Neural progenitor cell (in vitro differentiated cells): ENCODE results near the gene RBM17. TPM values are rescaled to one million over a fixed set of nuclear protein-coding genes. Genes with fewer than 3 reads are reported as not detected.

ENCODE experiments used
- DNase-seq: peaks from one replicate; pipeline ENCODE4 v3.0.0-alpha.2; 2016; ENCODE audit warnings: low spot score
- H2AFZ ChIP-seq: fragments of 200-600 bp; sonication (generic); replicated peaks from 2 replicates; pipeline ENCODE4 v1.6.1; 2016; ENCODE audit warnings: antibody characterized with exemption
- H3F3A ChIP-seq: fragments of 200-600 bp; sonication (generic); 2 replicates; pipeline ENCODE4 v1.6.1; 2016; ENCODE audit warnings: antibody characterized with exemption, low read depth
- H3K27ac ChIP-seq: fragments of 200-600 bp; sonication (generic); 2 replicates; pipeline ENCODE4 v1.5.1; 2016; ENCODE audit warnings: mild to moderate bottlenecking
- H3K27me3 ChIP-seq: fragments of 200-600 bp; sonication (generic); 2 replicates; pipeline ENCODE4 v1.6.1; 2016; ENCODE audit warnings: mild to moderate bottlenecking, moderate library complexity
- H3K36me3 ChIP-seq: fragments of 200-600 bp; sonication (generic); 2 replicates; pipeline ENCODE4 v1.5.1; 2016
- H3K4me1 ChIP-seq: fragments of 200-600 bp; sonication (generic); 2 replicates; pipeline ENCODE4 v1.6.1; 2016; ENCODE audit warnings: mixed run types
- H3K4me2 ChIP-seq: fragments of 200-600 bp; sonication (generic); 2 replicates; pipeline ENCODE4 v1.6.1; 2016
- H3K4me3 ChIP-seq: fragments of 200-600 bp; sonication (generic); 2 replicates; pipeline ENCODE4 v1.5.1; 2016
- H3K79me2 ChIP-seq: fragments of 200-600 bp; sonication (generic); 2 replicates; pipeline ENCODE4 v1.6.1; 2016; ENCODE audit warnings: low read depth
- H3K9ac ChIP-seq: fragments of 200-600 bp; sonication (generic); 2 replicates; pipeline ENCODE4 v1.6.1; 2016
- H3K9me3 ChIP-seq: fragments of 200-600 bp; sonication (generic); 2 replicates; pipeline ENCODE4 v1.5.1; 2016; ENCODE audit warnings: low read depth
- H4K20me1 ChIP-seq: fragments of 200-600 bp; sonication (generic); 2 replicates; pipeline ENCODE4 v1.6.1; 2016; ENCODE audit warnings: low read depth
- H3K27ac Mint-ChIP-seq: 3 replicates; pipeline ENCODE4 v1.8.0; 2021; ENCODE audit warnings: mixed read lengths
- H3K27me3 Mint-ChIP-seq: 2 replicates; pipeline ENCODE4 v1.8.0; 2022; ENCODE audit warnings: low read depth, mild to moderate bottlenecking, inconsistent platforms, moderate library complexity, mixed read lengths; ENCODE audit not compliant: insufficient read depth
- H3K36me3 Mint-ChIP-seq: 3 replicates; pipeline ENCODE4 v1.8.0; 2021; ENCODE audit warnings: mixed read lengths
- H3K4me1 Mint-ChIP-seq: 3 replicates; pipeline ENCODE4 v1.8.0; 2021; ENCODE audit warnings: mixed read lengths
- H3K4me3 Mint-ChIP-seq: 3 replicates; pipeline ENCODE4 v1.8.0; 2021; ENCODE audit warnings: mild to moderate bottlenecking, moderate library complexity, mixed read lengths
- H3K9me3 Mint-ChIP-seq: 3 replicates; pipeline ENCODE4 v1.8.0; 2020; ENCODE audit warnings: mixed read lengths
- EZH2 ChIP-seq: fragments of 200-600 bp; sonication (generic); IDR thresholded peaks from 2 replicates; pipeline ENCODE4 v1.6.1; 2017; ENCODE audit warnings: antibody characterized with exemption, mild to moderate bottlenecking, moderate library complexity
- EZH2phosphoT487 ChIP-seq: fragments of 200-600 bp; sonication (generic); IDR thresholded peaks from 2 replicates; pipeline ENCODE4 v1.6.1; 2017; ENCODE audit warnings: antibody characterized with exemption
- total RNA-seq: library from RNA; depleted of rRNA; stranded (reverse); fragments of >200 nt; gene quantifications from 2 replicates; pipeline ENCODE4 v1.2.3, GENCODE V29; 2015; ENCODE audit warnings: low replicate concordance
- TF ChIP-seq, protein P1 (sequence below): fragments of 200-600 bp; sonication (generic); IDR thresholded peaks from 2 replicates; pipeline ENCODE4 v1.5.1; 2017; ENCODE audit warnings: antibody characterized with exemption, mild to moderate bottlenecking

Gene RBM17
- total RNA-seq, 1 donor from 2014 or later, result 73.6 TPM

DNA sequence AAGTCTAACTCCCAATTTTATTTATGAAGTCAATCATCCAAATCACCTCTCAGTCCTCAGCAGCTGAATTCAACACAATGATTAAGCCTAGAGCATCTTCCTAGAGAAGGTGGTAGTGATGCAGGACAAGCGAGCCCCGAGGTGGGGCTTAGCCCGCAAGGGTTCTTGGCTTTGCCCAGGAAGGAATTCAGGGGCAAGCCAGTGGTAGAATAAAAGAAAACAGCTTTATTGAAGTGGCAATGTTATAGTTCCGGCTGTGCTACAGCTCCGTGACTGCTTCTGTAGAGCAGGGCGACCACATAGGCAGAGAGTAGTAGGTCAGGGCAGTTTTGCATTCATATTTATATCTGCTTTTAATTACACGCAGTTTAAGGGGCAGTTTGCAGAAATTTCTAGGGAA is 44.8 kb upstream of the RBM17 start:
- no peaks in the 10 kb centered on the region for H3K9me3 Mint-ChIP-seq
- H3K4me3 Mint-ChIP-seq, result no peak overlapping the region
- peaks cover 5% of the 10 kb centered on the region for H3K27me3 Mint-ChIP-seq
- Histone ChIP-seq H4K20me1 (no peaks in the 10 kb centered on the region), H3K4me2 (no peak overlapping the region), H3K4me3 (no peak overlapping the region), H3K27me3 (no peaks in the 10 kb centered on the region), H3F3A (no peaks in the 10 kb centered on the region), H3K9ac (no peak overlapping the region), H2AFZ (no peak overlapping the region), H3K9me3 (no peaks in the 10 kb centered on the region), H3K4me1 (no peaks in the 10 kb centered on the region), H3K36me3 (no peaks in the 10 kb centered on the region), H3K27ac (no peak overlapping the region), H3K79me2 (no peaks in the 10 kb centered on the region)
- no peak overlapping the region for H3K27ac Mint-ChIP-seq
- H3K4me1 Mint-ChIP-seq, result peaks cover 6% of the 10 kb centered on the region
- no peak for DNase-seq
- TF ChIP-seq, protein P1, sequence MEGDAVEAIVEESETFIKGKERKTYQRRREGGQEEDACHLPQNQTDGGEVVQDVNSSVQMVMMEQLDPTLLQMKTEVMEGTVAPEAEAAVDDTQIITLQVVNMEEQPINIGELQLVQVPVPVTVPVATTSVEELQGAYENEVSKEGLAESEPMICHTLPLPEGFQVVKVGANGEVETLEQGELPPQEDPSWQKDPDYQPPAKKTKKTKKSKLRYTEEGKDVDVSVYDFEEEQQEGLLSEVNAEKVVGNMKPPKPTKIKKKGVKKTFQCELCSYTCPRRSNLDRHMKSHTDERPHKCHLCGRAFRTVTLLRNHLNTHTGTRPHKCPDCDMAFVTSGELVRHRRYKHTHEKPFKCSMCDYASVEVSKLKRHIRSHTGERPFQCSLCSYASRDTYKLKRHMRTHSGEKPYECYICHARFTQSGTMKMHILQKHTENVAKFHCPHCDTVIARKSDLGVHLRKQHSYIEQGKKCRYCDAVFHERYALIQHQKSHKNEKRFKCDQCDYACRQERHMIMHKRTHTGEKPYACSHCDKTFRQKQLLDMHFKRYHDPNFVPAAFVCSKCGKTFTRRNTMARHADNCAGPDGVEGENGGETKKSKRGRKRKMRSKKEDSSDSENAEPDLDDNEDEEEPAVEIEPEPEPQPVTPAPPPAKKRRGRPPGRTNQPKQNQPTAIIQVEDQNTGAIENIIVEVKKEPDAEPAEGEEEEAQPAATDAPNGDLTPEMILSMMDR, result no peak
- H3K36me3 Mint-ChIP-seq, result no peaks in the 10 kb centered on the region

DNA sequence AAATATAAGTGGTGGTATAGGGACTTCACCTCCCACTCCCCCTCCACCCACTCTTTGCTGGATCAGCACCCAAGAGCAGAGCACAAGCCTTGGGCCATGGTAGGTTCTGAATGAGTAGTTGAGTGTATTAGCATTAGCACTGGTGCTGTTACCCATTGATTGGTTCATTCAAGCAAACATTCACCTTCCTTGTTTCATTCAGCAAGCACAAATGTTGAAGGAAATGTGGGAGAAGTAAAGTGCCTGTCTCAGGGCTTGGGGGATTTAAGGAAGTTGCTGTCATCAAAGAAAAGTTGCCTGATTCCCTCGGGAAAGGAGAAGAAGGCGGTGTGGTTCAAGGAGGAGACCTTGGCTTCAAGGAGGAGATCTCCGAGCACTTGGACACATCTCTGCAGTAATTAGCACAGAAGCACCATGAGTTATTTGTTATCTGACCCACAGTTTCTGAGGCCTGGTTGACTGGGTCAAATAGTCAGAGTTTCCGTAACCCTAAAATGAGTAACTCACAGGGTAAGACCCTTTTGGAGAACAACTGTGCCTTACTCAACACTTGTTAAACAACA is 44.0 kb upstream of the RBM17 start:
- H3K27me3 Mint-ChIP-seq, result peaks cover 5% of the 10 kb centered on the region

DNA sequence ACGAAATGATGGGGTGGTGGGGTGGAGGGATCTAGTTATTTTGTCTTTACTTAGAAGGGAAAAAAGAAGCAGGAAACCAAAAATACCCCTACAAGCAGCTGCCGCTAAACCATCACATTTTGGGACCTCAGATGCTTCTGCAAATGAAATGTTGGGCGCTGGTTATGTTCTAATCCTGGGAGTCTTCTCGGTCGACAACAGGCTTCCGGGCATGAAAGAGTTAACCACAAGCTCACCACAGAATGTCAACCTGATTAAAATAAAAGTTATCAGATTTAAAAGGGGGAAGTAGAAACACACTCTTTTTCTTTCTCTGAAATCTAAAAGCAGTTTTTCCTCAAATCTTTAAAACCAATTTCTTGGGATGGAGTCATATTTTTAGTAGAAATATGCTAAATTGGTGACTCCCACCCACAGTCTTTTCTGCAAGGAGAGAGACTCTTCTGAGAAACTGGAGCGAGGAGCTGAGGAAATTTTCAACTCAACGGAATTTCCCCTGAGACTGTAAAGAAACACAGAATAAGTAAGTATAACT is 43.5 kb upstream of the RBM17 start:
- Histone ChIP-seq H3K4me1 (no peaks in the 10 kb centered on the region), H3K36me3 (no peaks in the 10 kb centered on the region), H4K20me1 (no peaks in the 10 kb centered on the region), H3K4me3 (no peak overlapping the region), H3K9ac (no peak overlapping the region), H2AFZ (no peak overlapping the region), H3K4me2 (no peak overlapping the region), H3K9me3 (no peaks in the 10 kb centered on the region), H3K27ac (no peak overlapping the region), H3K79me2 (no peaks in the 10 kb centered on the region), H3K27me3 (no peaks in the 10 kb centered on the region), H3F3A (no peaks in the 10 kb centered on the region)
- no peaks in the 10 kb centered on the region for H3K36me3 Mint-ChIP-seq
- peaks cover 6% of the 10 kb centered on the region for H3K4me1 Mint-ChIP-seq
- TF ChIP-seq, protein P1, result no peak
- TF ChIP-seq EZH2 (no peak), EZH2phosphoT487 (no peak)
- no peaks in the 10 kb centered on the region for H3K9me3 Mint-ChIP-seq
- no peak overlapping the region for H3K27ac Mint-ChIP-seq
- H3K4me3 Mint-ChIP-seq, result no peak overlapping the region
- peaks cover 5% of the 10 kb centered on the region for H3K27me3 Mint-ChIP-seq
- DNase-seq, result no peak

More for the DNA sequence above, 44.0 kb upstream of the RBM17 start:
- H3K4me3 ChIP-seq, result no peak overlapping the region
- no peaks in the 10 kb centered on the region for H3K36me3 ChIP-seq
- Mint-ChIP-seq H3K4me1 (peaks cover 6% of the 10 kb centered on the region), H3K9me3 (no peaks in the 10 kb centered on the region), H3K27ac (no peak overlapping the region), H3K4me3 (no peak overlapping the region), H3K36me3 (no peaks in the 10 kb centered on the region)
- H3K4me2 ChIP-seq, result no peak overlapping the region
- no peaks in the 10 kb centered on the region for H3K27me3 ChIP-seq
- no peaks in the 10 kb centered on the region for H3F3A ChIP-seq
- DNase-seq, result no peak
- no peaks in the 10 kb centered on the region for H3K4me1 ChIP-seq
- H3K9me3 ChIP-seq, result no peaks in the 10 kb centered on the region
- H3K27ac ChIP-seq, result no peak overlapping the region
- H3K9ac ChIP-seq, result no peak overlapping the region
- H3K79me2 ChIP-seq, result no peaks in the 10 kb centered on the region
- H4K20me1 ChIP-seq, result no peaks in the 10 kb centered on the region
- H2AFZ ChIP-seq, result no peak overlapping the region
- TF ChIP-seq, protein P1, result no peak
- no peak for TF ChIP-seq EZH2
- no peak for TF ChIP-seq EZH2phosphoT487
